BJ (cell line): ENCODE measurements around the gene TAAR2. TPM values are rescaled to one million over a fixed set of nuclear protein-coding genes. Genes with fewer than 3 reads are reported as not detected.

ENCODE experiments used
- CTCF ChIA-PET: fragments of 350-600 bp; formaldehyde crosslinking; extraction: SDS; loops from one replicate; lab custom pipeline; 2021; ENCODE audit warnings: antibody characterized with exemption, inconsistent platforms; lab: Yijun Ruan, JAX
- POLR2A ChIA-PET: fragments of 300-600 bp; sonication (Branson Sonifier 250); formaldehyde crosslinking; extraction: SDS; loops from one replicate; lab custom pipeline; 2021; ENCODE audit warnings: antibody characterized with exemption; lab: Charles Lee
- DNase-seq: peaks from one replicate; pipeline ENCODE4 v3.0.0-alpha.2; 2011; ENCODE audit warnings: low read depth
- H3K27me3 ChIP-seq: 2 replicates; pipeline ENCODE4 v1.6.0; 2011; ENCODE audit warnings: low read length; ENCODE audit not compliant: control insufficient read depth, insufficient read depth
- H3K36me3 ChIP-seq: 2 replicates; pipeline ENCODE4 v1.5.1; 2011; ENCODE audit warnings: low read length; ENCODE audit not compliant: control insufficient read depth, insufficient read depth
- H3K4me3 ChIP-seq: 2 replicates; pipeline ENCODE4 v1.5.1; 2011; ENCODE audit warnings: low read depth, mild to moderate bottlenecking, control low read depth, low read length
- CTCF ChIP-seq: IDR thresholded peaks from 2 replicates; pipeline ENCODE4 v1.5.1; 2011; ENCODE audit warnings: low read depth, mild to moderate bottlenecking, control low read depth, inconsistent platforms, low read length, moderate library complexity; ENCODE audit not compliant: insufficient read depth
- polyA minus RNA-seq: library from RNA; depleted of rRNA, polyadenylated mRNA; stranded (reverse); fragments of >200 nt; gene quantifications from 2 replicates; pipeline ENCODE4 v1.2.3, GENCODE V29; 2011; rRNA and poly(A)+ RNA removed
- polyA plus RNA-seq: library from polyadenylated mRNA; depleted of rRNA; stranded (reverse); fragments of >200 nt; gene quantifications from 2 replicates; pipeline ENCODE4 v1.2.3, GENCODE V29; 2011; rRNA removed

The TAAR2 gene
- polyA plus RNA-seq (not detected in 2 replicates), polyA minus RNA-seq (not detected in 2 replicates)

GRCh38 chr6:132624175-132624574 lies at the start of gene TAAR2:
TSS of gene TAAR2 (minus strand) at chr6:132624275. CDS start at chr6:132624275, 0 bp downstream.
- POLR2A ChIA-PET = interaction anchor here (0.6 kb wide), 1 partner anchor 42 kb away, joined by 6 read pairs; no protein-coding TSS in a partner anchor
- Histone ChIP-seq H3K36me3 (no peaks in the 10 kb centered on the region), H3K4me3 (no peak within 1 kb of the TSS), H3K27me3 (no peaks in the 10 kb centered on the region)
- no peak for TF ChIP-seq CTCF
- DNase-seq = no peak
- CTCF ChIA-PET = interaction anchor here (0.6 kb wide), 1 partner anchor 67 kb away, joined by 3 read pairs; no protein-coding TSS in a partner anchor

GRCh38 chr6:132673376-132674094 lies 49.5 kb upstream of the TAAR2 start:
- no peak for DNase-seq
- TF ChIP-seq CTCF = no peak
- ChIA-PET CTCF (interaction anchor here (0.6 to 1.9 kb wide), 2 partner anchors 10 to 125 kb away, joined by 3 to 7 read pairs; partner anchors contain the start of gene SLC18B1), POLR2A (no interaction called here)
- H3K4me3 ChIP-seq = no peak overlapping the region
- no peaks in the 10 kb centered on the region for H3K36me3 ChIP-seq
- H3K27me3 ChIP-seq = no peaks in the 10 kb centered on the region

GRCh38 chr6:132671295-132671694 lies 47.2 kb upstream of the TAAR2 start:
- Histone ChIP-seq H3K4me3 (no peak overlapping the region), H3K36me3 (no peaks in the 10 kb centered on the region), H3K27me3 (no peaks in the 10 kb centered on the region)
- no peak for DNase-seq
- ChIA-PET POLR2A (no interaction called here), CTCF (interaction anchor here (0.6 to 4.2 kb wide), 3 partner anchors 102 to 127 kb away, joined by 3 to 37 read pairs (median 4); partner anchors contain the start of gene SLC18B1)
- no peak for TF ChIP-seq CTCF

- ChIA-PET POLR2A (no interaction called here), CTCF (interaction anchor here (0.6 to 4.2 kb wide), 20 partner anchors 9 to 143 kb away, joined by 3 to 37 read pairs (median 3); partner anchors contain the start of gene SLC18B1)
- peak; percentile 43 for TF ChIP-seq CTCF
- no peak for DNase-seq
- no peak overlapping the region for H3K4me3 ChIP-seq
- H3K36me3 ChIP-seq = no peaks in the 10 kb centered on the region
- no peaks in the 10 kb centered on the region for H3K27me3 ChIP-seq
Observed at GRCh38 chr6:132669690-132670291, 45.7 kb upstream of the TAAR2 start.

- CTCF ChIA-PET = interaction anchor here (0.8 kb wide), 1 partner anchor 17 kb away, joined by 3 read pairs; no protein-coding TSS in a partner anchor
- POLR2A ChIA-PET = no interaction called here
- Histone ChIP-seq H3K27me3 (no peaks in the 10 kb centered on the region), H3K36me3 (no peaks in the 10 kb centered on the region), H3K4me3 (no peak overlapping the region)
- no peak for DNase-seq
- no peak for TF ChIP-seq CTCF
Observed at GRCh38 chr6:132666118-132666517, 42.0 kb upstream of the TAAR2 start.
